Stimulated activated CD4-positive, alpha-beta T cell treated with anti-CD3 and anti-CD28 coated beads, Interleukin-2, amount 100 ng/mL, for 48 hours (primary cell): ENCODE results near the gene TEX19.
"Not testable (repeated sequence)": the region's sequence is repeated elsewhere in the genome, so short reads cannot be mapped to it uniquely, and the experiment has no call there.

Source experiments
- DNase-seq, 2 donors: peaks; one replicate each; pipeline ENCODE4 v3.0.0-alpha.2; 2020

The TEX19 gene

DNA sequence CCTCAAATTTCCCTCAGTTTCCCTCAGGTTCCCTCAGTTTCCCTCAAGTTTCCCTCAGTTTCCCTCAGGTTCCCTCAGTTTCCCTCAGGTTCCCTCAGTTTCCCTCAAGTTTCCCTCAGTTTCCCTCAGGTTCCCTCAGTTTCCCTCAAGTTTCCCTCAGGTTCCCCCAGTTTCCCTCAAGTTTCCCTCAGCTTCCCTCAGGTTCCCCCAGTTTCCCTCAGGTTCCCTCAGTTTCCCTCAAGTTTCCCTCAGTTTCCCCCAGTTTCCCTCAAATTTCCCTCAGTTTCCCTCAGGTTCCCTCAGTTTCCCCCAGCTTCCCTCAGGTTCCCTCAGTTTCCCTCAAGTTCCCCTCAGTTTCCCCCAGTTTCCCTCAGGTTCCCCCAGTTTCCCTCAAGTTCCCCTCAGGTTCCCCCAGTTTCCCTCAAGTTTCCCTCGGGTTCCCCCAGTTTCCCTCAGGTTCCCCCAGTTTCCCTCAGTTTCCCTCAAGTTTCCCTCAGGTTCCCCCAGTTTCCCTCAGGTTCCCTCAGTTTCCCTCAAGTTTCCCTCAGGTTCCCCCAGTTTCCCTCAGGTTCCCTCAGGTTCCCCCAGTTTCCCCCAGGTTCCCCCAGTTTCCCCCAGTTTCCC, 516 bp downstream of the TEX19 start:
- DNase-seq, result not testable (repeated sequence)

DNA sequence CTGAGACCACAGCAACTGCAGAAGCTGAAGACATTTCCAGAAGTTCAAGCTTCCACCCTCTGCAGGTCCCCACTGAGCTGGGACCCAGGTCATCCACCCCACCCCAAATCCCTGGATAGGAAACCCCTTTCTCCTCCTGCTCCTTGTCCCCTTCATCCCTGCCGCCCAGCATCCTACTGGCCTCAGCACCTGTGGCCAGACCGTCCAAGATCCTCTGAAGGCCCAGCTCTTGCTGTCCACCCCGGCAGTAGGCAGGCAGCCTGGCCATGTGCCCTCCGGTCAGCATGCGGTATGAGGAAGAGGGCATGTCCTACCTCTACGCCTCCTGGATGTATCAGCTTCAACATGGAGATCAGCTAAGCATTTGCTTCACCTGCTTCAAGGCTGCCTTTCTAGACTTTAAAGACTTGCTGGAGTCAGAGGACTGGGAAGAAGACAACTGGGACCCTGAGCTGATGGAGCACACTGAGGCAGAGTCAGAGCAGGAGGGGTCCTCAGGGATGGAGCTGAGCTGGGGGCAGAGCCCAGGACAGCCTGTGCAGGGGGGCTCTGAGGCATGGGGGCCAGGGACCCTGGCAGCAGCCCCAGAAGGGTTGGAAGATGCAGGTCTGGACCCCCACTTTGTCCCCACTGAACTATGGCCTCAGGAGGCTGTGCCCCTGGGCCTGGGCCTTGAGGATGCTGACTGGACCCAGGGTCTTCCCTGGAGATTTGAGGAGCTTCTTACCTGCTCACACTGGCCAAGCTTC, 3.0 kb downstream of the TEX19 start:
- DNase-seq, result no peak

DNA sequence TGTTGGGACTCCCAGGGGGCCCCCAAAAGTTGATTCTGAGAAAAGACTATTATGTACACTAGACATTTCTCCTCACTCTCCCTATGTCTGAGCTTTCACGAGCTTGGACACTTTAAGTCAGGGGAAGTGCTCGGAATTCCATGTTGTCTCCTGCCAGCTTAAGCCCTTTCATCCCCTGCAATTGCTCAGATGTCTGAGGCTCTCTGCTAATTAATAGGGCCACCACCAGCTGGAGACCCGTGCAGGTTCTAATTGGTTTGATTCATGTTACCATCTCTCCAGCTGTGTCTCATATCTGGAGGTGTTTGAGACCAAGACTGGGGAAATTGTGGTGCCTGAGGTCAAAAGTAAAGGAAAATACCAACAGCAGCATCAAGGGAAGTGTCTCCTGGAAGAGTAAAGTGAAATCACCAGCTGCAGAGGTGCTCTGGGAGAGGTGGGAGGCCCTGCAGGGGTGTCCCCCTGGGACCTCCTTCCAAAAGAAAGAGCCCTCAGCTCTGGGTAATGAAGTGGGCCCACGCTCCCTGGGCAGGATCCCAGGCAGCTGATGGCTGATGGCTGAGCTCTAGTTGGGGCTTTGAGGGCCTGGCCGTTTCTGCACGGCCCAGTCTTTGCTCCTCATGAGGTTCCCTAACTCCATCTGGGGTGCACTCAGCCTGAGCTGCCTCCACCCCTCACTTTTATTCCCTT, 6.7 kb downstream of the TEX19 start:
- no peak for DNase-seq

DNA sequence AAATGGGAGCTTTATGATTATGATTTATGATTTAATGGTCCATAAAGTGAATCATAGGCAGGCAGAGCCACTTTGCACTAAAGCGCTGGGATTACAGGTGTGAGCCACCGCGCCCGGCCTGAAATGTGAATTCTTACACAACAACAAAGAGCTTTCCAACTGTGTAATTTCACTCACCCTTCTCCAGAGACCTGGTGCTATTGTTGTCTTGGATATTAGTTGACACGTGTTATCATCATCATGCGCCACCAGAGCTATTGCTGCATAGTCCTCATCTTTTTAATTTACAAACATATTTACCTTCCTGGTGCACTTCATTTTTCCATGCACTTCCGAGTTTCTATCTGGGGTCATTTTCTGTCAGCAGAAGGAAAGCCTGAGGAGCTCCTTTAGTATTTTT, 7.7 kb downstream of the TEX19 start:
- no peak for DNase-seq

DNA sequence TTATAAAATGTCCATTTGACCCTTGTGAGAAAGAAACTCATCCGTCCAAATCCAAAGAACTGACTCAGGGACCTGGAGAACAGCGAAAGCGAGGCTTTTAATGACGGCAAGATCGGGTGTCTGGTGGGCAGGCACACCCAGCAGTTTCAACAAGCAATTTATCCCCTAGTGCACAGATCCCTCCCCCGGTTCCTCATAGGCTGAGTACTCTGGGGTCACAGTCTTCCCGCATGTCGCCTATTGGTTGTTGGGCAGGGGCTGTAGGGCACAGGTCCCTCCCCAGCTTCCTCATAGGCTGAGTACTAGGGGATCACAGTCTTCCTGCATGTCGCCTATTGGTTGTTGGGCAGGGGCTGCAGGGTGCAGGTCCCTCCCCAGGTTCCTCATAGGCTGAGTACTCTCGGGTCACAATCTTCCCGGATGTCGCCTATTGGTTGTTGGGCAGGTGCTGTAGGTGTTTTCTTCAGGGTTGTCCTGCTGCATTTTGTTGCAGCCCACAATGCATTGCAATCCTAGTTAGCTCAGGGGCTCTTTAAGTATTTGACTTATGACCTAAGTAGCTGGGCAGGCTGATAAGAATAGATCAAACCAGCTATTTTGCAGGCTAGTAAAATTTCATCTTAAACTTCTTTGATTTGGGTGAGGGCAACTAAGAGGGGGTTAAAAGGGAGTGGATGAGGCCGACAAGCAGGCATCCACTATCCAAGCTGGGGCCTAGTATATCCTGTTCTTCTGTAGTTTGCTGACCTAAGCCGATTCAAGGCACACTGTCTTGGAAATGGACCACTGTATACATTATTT, 8.9 kb downstream of the TEX19 start:
- no peak for DNase-seq

DNA sequence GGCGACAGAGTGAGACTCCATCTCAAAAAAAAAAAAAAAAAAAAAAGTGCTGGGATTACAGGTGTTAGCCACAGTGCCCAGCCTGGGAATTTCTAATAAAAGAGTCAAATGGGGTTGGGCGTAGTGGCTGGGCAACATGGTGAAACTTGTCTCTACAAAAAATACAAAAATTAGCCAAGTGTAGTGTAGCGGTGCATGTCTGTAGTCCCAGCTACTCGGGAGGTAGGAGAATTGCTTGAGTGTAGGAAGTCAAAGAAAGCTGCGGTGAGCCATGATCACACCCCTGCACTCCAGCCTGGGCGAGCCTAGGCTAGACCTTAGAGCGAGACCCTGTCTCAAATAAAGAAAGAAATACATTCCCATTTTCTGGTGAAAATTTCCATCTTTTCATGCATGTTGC, 10.2 kb downstream of the TEX19 start:
- DNase-seq, result no peak

DNA sequence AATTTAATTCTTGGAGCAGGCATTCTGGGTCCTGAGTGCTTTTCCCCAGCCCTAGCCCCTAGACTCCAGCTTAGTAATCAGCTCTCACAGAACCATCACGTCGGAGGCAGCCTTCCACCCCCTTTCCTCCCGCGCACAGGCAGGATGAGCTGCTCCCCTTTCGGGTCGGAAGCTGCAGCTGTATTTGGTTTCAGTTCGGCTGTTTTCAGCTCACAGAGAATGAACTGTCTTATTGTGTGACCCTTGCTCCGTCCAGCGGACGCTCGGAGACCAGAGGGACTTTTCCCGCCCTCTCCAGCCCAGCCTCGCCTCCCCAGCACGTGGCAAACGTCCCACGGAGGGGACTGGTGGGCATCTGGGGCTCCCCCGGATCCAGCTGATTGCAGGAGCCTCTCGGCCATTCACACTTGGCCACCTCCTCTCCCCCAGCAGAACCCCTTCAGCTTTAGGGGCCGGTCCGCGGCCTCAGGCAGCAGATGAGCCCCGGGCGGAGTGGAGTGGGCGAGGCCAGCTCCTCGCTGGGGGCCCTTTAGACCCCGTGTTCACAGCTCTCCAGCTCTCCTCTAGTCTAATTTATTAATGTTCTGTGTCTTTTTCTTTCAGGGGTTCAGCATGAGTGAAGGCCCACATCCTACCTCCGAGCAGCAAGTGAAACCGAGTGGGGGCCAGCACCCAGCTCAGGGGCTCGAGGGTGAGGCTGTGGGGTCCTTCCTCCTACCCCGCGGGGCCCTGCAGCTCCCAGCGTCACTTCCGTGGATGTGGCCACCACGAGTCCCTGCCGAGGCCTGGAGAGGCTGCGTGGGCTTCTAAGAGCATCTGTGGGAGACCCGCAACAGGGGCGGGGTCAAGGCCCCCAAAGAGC, 11.7 kb downstream of the TEX19 start:
- DNase-seq, result no peak

DNA sequence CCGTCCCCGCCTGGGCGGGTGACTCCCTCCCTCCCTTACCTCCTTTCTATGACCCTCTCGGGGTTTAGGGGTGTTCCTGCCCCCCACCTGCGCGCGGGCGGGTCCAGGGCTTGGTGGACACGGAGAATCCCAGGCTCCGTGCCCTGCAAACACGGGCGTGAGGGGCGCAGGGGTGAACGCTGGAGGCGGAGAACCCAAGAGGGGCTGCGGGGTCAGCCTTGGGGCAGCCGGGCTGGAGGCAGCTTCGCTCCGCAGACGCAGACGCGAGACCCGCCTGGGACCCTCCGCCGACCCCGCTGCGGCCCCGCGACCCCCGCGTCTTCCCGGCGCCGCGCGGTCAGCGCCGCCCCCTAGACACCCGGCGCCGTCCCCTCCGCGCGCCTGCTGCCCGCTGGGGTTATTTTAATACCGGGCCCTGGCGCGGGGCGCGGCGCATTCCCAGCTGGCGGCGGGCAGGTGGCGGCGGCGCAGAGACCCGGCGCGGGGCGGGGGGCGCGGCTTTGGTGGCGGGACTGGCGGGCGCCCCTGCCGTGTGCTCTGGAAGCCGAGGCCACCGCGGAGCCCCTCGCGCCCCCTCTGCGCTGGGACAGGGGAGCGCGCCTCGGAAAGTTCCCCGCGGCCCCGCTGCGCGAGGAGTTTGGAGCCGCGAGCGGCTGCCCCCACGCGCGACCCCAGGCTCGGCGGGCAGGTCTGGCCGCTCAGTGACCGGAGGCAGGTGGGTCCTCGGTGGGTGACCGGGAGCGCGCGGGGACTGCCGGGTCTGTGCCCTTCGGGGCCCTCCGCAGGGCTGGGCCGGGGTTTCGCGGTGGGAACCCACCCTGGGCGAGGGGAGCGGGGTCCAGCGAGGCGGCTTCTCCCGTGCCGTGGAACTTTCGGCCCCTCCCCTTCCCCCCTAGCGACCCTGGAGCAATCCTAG, 12.5 kb downstream of the TEX19 start, which contains the start of gene UTS2R:
Gene UTS2R (plus strand): TSS at position 433 of the 916 bp plus-strand sequence. CDS start 2,560 bp downstream, outside the sequence.
- DNase-seq, result no peak

DNA sequence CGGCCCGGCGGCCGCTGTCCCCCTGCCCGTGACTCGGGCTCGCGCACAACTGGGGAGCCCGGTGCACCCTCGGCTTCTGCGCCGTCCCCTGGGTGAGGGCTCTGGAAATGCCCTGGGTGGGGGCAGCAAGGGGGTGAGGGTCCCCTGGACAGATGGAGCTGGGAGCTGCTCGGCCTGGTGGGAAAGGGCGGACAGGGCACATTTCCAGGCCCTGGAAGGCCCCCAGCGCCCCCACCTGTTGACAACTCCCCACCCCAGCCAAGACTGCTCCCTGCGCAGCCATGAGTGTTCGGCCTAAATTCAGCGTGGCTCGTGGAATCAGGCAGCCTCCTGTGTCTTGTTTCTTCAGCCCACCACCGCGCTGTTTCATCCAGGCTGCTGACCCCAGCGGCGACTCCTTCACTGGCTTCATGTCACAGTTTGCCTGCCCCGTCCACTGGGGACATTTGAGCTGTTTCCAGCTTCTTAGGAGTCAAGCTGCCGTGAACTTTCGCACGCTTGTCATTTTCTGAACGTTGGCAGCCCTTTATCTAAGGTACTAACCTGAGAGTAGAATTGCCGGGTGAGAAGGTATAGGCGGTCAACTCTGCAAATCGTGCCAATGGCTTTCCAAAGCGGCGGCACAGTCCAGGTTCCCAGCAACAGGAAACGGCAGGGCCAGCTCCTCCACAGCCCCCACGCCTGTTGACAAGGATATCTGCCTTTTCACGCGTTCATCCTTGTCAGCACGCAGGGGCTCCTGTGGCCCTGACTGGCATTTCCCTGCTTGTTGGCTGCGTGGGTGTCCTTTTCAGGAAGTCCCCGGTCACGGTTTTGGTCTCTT, 13.4 kb downstream of the TEX19 start:
- DNase-seq, result no peak

DNA sequence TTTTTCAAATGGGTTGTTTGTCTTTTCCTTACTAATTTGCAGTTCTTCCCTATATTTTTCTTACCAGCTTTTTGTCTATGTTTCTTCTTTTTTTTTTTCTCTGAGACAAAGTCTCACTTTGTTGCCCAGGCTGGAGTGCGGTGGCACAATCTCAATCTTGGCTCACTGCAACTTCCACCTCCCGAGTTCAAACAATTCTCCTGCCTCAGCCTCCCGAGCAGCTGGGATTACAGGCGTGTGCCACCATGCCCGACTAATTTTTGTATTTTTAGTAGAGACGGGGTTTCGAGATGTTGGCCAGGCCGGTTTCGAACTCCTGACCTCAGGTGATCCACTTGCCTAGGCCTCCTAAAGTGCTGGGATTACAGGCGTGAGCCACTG, 14.0 kb downstream of the TEX19 start:
- DNase-seq, result not testable (repeated sequence)

DNA sequence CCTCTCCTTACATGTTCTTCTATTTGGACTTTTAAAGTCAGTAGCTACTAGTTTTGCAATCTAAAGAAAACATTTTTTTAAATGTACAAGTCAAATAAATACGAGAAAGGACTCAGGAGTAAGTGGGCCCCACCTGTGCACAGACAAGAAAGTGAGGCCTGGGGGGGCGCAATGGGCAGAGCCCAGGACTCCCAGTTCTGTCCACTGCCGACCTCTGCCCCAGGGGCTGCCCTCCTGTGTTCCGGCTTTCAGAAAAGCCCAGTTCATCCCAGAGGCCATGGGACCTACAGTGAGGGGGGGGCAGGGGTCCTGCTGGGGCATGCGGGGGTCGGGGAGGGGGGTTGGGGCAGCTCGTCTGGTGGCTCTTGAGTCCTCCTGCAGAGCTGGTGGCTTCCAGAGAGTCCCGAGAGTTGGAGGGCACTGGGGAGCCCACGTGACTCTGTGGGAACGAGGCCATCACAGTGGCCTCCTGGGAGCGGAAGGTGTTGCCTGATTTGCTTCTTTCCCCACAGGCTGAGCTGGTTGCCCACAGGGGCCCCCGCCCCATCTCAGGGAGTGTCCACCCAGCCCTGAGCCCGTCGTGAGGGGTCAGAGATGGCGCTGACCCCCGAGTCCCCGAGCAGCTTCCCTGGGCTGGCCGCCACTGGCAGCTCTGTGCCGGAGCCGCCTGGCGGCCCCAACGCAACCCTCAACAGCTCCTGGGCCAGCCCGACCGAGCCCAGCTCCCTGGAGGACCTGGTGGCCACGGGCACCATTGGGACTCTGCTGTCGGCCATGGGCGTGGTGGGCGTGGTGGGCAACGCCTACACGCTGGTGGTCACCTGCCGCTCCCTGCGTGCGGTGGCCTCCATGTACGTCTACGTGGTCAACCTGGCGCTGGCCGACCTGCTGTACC, 14.9 kb downstream of the TEX19 start:
- no peak for DNase-seq

DNA sequence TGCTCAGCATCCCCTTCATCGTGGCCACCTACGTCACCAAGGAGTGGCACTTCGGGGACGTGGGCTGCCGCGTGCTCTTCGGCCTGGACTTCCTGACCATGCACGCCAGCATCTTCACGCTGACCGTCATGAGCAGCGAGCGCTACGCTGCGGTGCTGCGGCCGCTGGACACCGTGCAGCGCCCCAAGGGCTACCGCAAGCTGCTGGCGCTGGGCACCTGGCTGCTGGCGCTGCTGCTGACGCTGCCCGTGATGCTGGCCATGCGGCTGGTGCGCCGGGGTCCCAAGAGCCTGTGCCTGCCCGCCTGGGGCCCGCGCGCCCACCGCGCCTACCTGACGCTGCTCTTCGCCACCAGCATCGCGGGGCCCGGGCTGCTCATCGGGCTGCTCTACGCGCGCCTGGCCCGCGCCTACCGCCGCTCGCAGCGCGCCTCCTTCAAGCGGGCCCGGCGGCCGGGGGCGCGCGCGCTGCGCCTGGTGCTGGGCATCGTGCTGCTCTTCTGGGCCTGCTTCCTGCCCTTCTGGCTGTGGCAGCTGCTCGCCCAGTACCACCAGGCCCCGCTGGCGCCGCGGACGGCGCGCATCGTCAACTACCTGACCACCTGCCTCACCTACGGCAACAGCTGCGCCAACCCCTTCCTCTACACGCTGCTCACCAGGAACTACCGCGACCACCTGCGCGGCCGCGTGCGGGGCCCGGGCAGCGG, 15.7 kb downstream of the TEX19 start:
- no peak for DNase-seq

DNA sequence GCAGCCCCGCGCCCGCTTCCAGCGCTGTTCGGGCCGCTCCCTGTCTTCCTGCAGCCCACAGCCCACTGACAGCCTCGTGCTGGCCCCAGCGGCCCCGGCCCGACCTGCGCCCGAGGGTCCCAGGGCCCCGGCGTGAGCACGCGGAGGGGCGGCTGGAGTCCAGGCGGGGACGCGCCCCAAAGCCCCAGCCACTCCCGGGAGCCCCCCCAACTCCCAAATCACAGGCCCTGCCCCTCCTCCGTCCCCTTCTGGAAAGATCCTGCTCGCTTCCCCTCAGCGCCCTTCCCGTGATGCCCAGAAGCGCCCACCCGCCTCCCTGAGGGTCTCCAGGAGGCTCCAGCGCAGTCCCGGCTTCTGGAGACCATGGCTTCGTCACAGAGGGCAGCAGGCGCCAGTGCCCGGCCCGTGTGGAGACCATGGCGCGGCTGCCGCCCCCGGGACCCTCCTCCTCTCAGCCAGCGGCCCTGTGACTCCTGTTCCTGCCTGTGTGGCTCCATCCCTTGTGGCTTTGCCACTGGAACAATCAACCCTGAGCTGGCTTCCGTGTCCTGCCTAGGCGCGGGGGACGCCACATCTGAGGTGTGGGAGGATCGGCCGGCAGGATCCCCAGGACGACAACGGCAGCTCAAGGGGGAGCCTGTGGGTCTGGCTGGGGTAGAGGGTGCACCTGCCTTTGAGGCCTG, 16.5 kb downstream of the TEX19 start:
- DNase-seq, result no peak

DNA sequence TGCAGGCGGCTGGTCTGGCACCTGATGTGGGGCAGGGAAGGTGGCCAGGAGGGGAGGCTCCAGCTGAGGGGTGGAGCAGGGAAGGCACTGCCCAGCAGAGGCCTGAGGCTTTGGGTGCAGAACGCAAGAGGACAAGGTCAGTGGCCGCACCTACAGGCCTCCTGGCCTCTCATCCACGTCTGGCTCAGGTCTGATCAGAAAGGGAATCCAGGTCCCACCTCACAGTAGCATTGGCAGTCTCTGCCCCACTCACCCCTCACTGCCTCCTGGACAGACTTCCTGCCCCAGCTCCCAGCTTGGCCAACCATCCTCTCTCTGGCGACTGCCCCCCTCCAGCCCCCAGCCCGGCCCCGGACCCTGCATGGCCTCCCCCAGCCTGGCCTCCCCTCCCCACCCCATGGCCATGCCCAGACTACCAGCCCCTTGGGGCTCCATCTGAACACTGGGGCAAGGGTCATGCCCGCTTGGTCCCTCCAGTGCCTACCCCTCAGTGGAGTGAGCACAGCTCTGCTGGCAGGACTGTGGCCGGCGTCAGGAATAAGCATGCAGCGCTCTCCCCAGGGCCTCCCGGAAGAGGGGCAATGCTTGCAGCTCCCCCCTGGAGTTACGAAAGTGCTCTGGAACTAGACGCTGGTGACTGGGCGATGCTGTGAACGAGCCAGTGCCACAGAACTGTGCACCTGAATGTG, 17.1 kb downstream of the TEX19 start:
- no peak for DNase-seq

DNA sequence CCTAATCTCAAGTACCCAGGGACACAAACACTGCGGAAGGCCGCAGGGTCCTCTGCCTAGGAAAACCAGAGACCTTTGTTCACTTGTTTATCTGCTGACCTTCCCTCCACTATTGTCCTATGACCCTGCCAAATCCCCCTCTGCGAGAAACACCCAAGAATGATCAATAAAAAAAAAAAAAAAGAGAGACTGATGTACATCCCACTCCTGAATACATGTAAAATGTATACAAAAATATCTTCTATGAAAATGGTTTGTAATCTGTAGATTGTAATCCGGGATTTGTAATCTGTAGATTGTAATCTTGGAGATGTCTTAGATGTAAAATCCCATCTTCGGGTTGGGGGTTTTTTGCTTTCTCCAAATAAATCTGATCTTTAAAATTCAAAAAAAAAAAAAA, 18.2 kb downstream of the TEX19 start:
- DNase-seq, result not testable (repeated sequence)

DNA sequence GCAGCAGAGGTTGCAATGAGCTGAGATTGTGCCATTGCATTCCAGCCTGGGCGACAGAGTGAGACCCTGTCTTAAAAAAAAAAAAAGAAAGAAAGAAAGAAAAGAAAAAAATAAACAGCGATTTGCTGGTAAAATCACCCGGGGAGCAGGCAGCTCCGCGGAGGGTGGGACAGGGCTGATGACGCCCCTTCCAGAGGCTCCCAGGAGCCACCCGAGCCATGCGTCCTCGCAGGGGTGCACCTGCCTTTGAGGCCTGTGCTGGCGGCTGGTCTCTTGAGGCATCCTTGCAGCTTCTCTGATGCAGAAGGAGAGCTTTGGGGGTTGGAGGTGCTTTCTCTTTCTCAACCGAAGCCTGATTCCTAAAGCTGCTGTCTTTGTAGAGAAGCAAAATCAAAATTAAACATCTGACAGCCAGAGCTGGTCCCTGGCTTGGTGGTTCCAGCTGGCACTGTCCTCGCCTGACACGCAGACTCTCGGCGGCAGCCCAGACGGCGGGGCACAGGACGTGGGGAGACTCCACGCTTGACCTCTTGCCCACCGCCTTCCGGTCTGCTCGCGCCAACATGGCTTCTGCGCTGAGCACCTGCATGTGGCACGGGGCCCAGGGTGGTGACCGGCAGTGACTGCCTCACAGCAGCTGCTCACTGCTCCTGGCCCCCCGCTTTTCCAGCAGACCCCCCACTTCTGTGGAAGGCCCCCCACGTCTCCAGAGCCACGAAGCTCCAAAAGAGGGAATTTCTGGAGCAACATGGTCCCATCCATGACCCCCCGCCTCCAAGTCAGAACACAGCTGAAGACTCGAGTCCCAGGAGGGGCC, 19.1 kb downstream of the TEX19 start:
- no peak for DNase-seq

DNA sequence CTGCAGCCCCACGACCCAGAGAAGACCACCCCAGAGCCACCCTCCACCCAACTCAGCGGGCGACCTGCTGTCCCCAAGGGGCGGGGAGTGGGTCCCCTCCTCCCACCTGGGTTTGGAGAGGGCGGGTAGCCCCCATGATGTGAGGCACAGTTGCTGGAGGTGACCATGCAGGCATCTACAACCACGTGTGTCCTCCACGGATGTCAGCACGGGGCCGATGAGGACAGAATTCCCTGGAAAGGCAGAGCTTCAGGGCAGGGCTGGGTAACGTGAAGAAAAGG, 19.6 kb downstream of the TEX19 start:
- no peak for DNase-seq
